Upper lobe of left lung (tissue), 4 donors: ENCODE results near the gene ARHGAP24.

Source experiments
- CTCF ChIP-seq, 6 experiments: fragments of 450-650 bp in 4 of 6; fragments of 200-600 bp in 2 of 6; sonication (generic) in 2 of 6; IDR thresholded peaks; one replicate each; pipeline ENCODE4 v1.5.1; 2016 to 2019; ENCODE audit warnings: antibody characterized with exemption in 6 of 6
- POLR2A ChIP-seq, 4 donors: fragments of 450-650 bp; IDR thresholded peaks; one replicate each; pipeline ENCODE4 v1.5.1; 2016 to 2017; ENCODE audit warnings: antibody characterized with exemption in 4 of 4, mild to moderate bottlenecking in 2 of 4
- POLR2AphosphoS5 ChIP-seq, 2 donors: sonication (generic); formaldehyde crosslinking; IDR thresholded peaks; one replicate each; pipeline ENCODE4 v1.5.1; 2017; ENCODE audit warnings: antibody characterized with exemption in 2 of 2

DNA sequence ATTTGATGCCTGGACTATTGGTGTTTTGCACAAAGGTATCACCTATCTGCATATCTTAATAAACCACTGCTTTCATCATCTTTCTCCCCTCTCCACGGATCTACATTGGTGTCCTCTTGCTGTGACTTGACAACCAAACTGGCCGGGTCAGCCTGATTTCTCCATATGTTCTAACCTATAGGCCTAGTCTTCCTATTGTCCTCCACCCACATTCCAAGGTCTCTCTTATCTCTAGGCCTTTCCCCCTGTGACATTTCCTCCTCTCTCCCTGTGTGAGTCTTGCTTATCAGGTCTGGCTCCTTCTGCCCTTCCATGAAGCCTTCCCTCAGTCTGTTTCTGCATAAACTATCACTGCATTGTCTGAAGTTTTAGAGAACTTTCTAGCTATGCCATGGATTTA is 33.7 kb downstream of the ARHGAP24 start:
- TF ChIP-seq POLR2A (IDR thresholded peaks at IDR 0.05) (no peak), CTCF (IDR thresholded peaks at IDR 0.05) (no peak), POLR2AphosphoS5 (IDR thresholded peaks at IDR 0.05) (no peak)
